WTC11 (cell line): ENCODE measurements around the gene COL6A5. TPM values are rescaled to one million over a fixed set of nuclear protein-coding genes. Genes with fewer than 3 reads are reported as not detected.

Experiments
- ATAC-seq: fragments of 200-7000 bp; cut with Tn5 transposase; 2 replicates; pipeline ENCODE4 v1.10.0; 2021; ENCODE audit warnings: mild to moderate bottlenecking, moderate library complexity
- CTCF ChIA-PET: fragments of 300-600 bp; sonication (Branson Sonifier 250); formaldehyde crosslinking; loops from one replicate; lab custom pipeline; 2021; ENCODE audit warnings: antibody characterized with exemption; lab: Charles Lee
- POLR2A ChIA-PET: fragments of 350-600 bp; sonication (Branson Sonifier 250); formaldehyde crosslinking; loops from one replicate; lab custom pipeline; 2021; ENCODE audit warnings: antibody characterized with exemption; lab: Charles Lee
- DNase-seq: peaks from one replicate; pipeline ENCODE4 v3.0.0; 2021; ENCODE audit warnings: low spot score
- H3K27ac Mint-ChIP-seq: 2 replicates; pipeline ENCODE4 v1.8.0; 2021; ENCODE audit warnings: mixed read lengths
- H3K27me3 Mint-ChIP-seq: 2 replicates; pipeline ENCODE4 v1.8.0; 2021; ENCODE audit warnings: low read depth, mild to moderate bottlenecking, moderate library complexity, mixed read lengths
- H3K36me3 Mint-ChIP-seq: 2 replicates; pipeline ENCODE4 v1.8.0; 2021; ENCODE audit warnings: mixed read lengths
- H3K4me1 Mint-ChIP-seq: 2 replicates; pipeline ENCODE4 v1.8.0; 2022; ENCODE audit warnings: mixed read lengths
- H3K4me3 Mint-ChIP-seq: 2 replicates; pipeline ENCODE4 v1.8.0; 2021; ENCODE audit warnings: mild to moderate bottlenecking, moderate library complexity, mixed read lengths
- H3K9me3 Mint-ChIP-seq: 2 replicates; pipeline ENCODE4 v1.8.0; 2021; ENCODE audit warnings: mixed read lengths
- ELF4 ChIP-seq: sonication (generic); formaldehyde crosslinking; IDR thresholded peaks from 2 replicates; pipeline ENCODE4 v1.8.1; 2022; ENCODE audit warnings: low read depth, mild to moderate bottlenecking, moderate library complexity, missing genetic modification reagents
- ESRRA ChIP-seq: sonication (generic); formaldehyde crosslinking; IDR thresholded peaks from 2 replicates; pipeline ENCODE4 v1.8.1; 2022; ENCODE audit warnings: mild to moderate bottlenecking, missing genetic modification reagents, borderline replicate concordance
- IRF2 ChIP-seq: sonication (generic); formaldehyde crosslinking; IDR thresholded peaks from 2 replicates; pipeline ENCODE4 v1.8.0; 2022; ENCODE audit warnings: low read depth, missing genetic modification reagents, borderline replicate concordance
- MXD4 ChIP-seq: fragments of 250-450 bp; sonication (Bioruptor Pico); IDR thresholded peaks from 2 replicates; pipeline ENCODE4 v1.8.0; 2021; ENCODE audit warnings: mild to moderate bottlenecking, moderate library complexity, borderline replicate concordance
- RELA ChIP-seq: sonication (generic); formaldehyde crosslinking; IDR thresholded peaks from 2 replicates; pipeline ENCODE4 v1.8.1; 2022; ENCODE audit warnings: missing genetic modification reagents, mild to moderate bottlenecking, borderline replicate concordance
- SP1 ChIP-seq: sonication (generic); formaldehyde crosslinking; conservative IDR thresholded peaks from 2 replicates; pipeline ENCODE4 v1.8.1; 2022; ENCODE audit warnings: missing genetic modification reagents
- TEAD1 ChIP-seq: sonication (generic); formaldehyde crosslinking; IDR thresholded peaks from 2 replicates; pipeline ENCODE4 v1.8.0; 2022; ENCODE audit warnings: mild to moderate bottlenecking, missing genetic modification reagents
- ZNF396 ChIP-seq: fragments of 250-450 bp; sonication (Bioruptor Pico); IDR thresholded peaks from 2 replicates; pipeline ENCODE4 v1.8.0; 2021; ENCODE audit warnings: mild to moderate bottlenecking, moderate library complexity, borderline replicate concordance
- total RNA-seq: library from RNA; stranded (reverse); gene quantifications from 3 replicates; pipeline ENCODE4 v1.2.3, GENCODE V29; 2021
- TF ChIP-seq, protein P1 (sequence below): sonication (generic); formaldehyde crosslinking; IDR thresholded peaks from 2 replicates; pipeline ENCODE4 v1.8.0; 2023; ENCODE audit warnings: missing genetic modification reagents, mild to moderate bottlenecking, borderline replicate concordance
- TF ChIP-seq, protein P2 (sequence below): sonication (generic); formaldehyde crosslinking; IDR thresholded peaks from 2 replicates; pipeline ENCODE4 v1.8.1; 2022; ENCODE audit warnings: missing genetic modification reagents, borderline replicate concordance
- TF ChIP-seq, protein P3 (sequence below): sonication (generic); formaldehyde crosslinking; IDR thresholded peaks from 2 replicates; pipeline ENCODE4 v1.8.0; 2022; ENCODE audit warnings: missing genetic modification reagents
- TF ChIP-seq, protein P4 (sequence below): sonication (generic); formaldehyde crosslinking; IDR thresholded peaks from 2 replicates; pipeline ENCODE4 v1.8.0; 2022; ENCODE audit warnings: mild to moderate bottlenecking, missing genetic modification reagents
- TF ChIP-seq, protein P5 (sequence below): fragments of 250-450 bp; sonication (Bioruptor Pico); IDR thresholded peaks from 2 replicates; pipeline ENCODE4 v1.9.0; 2021; ENCODE audit warnings: mild to moderate bottlenecking
- TF ChIP-seq, protein P6 (sequence below): sonication (generic); formaldehyde crosslinking; conservative IDR thresholded peaks from 2 replicates; pipeline ENCODE4 v1.8.1; 2023; ENCODE audit warnings: mild to moderate bottlenecking, low read depth, missing genetic modification reagents, moderate library complexity

Gene COL6A5
- total RNA-seq, 1 experiment from 2014 or later: not detected

DNA sequence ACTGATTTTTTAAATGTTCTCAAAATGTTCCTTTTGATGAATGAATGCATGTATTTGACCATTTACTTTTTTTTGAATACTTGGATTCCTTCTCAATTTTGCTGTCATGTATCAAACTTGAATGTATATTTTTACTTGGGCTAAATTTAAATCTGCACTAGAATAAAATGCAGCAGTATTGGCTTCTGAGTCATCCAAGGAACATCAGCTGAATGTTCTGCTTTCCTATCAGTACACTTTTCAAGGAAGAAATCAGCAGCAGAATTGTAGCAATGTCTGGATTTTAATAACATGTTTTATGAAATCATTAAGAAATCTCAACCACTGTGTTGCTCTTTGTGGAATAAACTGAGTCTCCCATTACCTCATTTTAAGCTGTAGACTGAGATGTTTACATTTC, 114.5 kb downstream of the COL6A5 start:
- no peak for DNase-seq
- Mint-ChIP-seq H3K27me3 (no peaks in the 10 kb centered on the region), H3K4me3 (no peak overlapping the region)
- no peak for TF ChIP-seq ZNF396
- no peak for TF ChIP-seq RELA (CRISPR knock-in tag)
- TF ChIP-seq ELF4: no peak
- TF ChIP-seq, protein P1, sequence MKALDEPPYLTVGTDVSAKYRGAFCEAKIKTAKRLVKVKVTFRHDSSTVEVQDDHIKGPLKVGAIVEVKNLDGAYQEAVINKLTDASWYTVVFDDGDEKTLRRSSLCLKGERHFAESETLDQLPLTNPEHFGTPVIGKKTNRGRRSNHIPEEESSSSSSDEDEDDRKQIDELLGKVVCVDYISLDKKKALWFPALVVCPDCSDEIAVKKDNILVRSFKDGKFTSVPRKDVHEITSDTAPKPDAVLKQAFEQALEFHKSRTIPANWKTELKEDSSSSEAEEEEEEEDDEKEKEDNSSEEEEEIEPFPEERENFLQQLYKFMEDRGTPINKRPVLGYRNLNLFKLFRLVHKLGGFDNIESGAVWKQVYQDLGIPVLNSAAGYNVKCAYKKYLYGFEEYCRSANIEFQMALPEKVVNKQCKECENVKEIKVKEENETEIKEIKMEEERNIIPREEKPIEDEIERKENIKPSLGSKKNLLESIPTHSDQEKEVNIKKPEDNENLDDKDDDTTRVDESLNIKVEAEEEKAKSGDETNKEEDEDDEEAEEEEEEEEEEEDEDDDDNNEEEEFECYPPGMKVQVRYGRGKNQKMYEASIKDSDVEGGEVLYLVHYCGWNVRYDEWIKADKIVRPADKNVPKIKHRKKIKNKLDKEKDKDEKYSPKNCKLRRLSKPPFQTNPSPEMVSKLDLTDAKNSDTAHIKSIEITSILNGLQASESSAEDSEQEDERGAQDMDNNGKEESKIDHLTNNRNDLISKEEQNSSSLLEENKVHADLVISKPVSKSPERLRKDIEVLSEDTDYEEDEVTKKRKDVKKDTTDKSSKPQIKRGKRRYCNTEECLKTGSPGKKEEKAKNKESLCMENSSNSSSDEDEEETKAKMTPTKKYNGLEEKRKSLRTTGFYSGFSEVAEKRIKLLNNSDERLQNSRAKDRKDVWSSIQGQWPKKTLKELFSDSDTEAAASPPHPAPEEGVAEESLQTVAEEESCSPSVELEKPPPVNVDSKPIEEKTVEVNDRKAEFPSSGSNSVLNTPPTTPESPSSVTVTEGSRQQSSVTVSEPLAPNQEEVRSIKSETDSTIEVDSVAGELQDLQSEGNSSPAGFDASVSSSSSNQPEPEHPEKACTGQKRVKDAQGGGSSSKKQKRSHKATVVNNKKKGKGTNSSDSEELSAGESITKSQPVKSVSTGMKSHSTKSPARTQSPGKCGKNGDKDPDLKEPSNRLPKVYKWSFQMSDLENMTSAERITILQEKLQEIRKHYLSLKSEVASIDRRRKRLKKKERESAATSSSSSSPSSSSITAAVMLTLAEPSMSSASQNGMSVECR: no peak
- TF ChIP-seq, protein P2, sequence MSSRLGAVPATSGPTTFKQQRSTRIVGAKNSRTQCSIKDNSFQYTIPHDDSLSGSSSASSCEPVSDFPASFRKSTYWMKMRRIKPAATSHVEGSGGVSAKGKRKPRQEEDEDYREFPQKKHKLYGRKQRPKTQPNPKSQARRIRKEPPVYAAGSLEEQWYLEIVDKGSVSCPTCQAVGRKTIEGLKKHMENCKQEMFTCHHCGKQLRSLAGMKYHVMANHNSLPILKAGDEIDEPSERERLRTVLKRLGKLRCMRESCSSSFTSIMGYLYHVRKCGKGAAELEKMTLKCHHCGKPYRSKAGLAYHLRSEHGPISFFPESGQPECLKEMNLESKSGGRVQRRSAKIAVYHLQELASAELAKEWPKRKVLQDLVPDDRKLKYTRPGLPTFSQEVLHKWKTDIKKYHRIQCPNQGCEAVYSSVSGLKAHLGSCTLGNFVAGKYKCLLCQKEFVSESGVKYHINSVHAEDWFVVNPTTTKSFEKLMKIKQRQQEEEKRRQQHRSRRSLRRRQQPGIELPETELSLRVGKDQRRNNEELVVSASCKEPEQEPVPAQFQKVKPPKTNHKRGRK (CRISPR knock-in tag): no peak
- TF ChIP-seq, protein P3, sequence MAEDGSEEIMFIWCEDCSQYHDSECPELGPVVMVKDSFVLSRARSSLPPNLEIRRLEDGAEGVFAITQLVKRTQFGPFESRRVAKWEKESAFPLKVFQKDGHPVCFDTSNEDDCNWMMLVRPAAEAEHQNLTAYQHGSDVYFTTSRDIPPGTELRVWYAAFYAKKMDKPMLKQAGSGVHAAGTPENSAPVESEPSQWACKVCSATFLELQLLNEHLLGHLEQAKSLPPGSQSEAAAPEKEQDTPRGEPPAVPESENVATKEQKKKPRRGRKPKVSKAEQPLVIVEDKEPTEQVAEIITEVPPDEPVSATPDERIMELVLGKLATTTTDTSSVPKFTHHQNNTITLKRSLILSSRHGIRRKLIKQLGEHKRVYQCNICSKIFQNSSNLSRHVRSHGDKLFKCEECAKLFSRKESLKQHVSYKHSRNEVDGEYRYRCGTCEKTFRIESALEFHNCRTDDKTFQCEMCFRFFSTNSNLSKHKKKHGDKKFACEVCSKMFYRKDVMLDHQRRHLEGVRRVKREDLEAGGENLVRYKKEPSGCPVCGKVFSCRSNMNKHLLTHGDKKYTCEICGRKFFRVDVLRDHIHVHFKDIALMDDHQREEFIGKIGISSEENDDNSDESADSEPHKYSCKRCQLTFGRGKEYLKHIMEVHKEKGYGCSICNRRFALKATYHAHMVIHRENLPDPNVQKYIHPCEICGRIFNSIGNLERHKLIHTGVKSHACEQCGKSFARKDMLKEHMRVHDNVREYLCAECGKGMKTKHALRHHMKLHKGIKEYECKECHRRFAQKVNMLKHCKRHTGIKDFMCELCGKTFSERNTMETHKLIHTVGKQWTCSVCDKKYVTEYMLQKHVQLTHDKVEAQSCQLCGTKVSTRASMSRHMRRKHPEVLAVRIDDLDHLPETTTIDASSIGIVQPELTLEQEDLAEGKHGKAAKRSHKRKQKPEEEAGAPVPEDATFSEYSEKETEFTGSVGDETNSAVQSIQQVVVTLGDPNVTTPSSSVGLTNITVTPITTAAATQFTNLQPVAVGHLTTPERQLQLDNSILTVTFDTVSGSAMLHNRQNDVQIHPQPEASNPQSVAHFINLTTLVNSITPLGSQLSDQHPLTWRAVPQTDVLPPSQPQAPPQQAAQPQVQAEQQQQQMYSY (CRISPR knock-in tag): no peak
- TF ChIP-seq TEAD1: no peak
- TF ChIP-seq, protein P4, sequence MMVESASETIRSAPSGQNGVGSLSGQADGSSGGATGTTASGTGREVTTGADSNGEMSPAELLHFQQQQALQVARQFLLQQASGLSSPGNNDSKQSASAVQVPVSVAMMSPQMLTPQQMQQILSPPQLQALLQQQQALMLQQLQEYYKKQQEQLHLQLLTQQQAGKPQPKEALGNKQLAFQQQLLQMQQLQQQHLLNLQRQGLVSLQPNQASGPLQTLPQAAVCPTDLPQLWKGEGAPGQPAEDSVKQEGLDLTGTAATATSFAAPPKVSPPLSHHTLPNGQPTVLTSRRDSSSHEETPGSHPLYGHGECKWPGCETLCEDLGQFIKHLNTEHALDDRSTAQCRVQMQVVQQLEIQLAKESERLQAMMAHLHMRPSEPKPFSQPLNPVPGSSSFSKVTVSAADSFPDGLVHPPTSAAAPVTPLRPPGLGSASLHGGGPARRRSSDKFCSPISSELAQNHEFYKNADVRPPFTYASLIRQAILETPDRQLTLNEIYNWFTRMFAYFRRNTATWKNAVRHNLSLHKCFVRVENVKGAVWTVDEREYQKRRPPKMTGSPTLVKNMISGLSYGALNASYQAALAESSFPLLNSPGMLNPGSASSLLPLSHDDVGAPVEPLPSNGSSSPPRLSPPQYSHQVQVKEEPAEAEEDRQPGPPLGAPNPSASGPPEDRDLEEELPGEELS (CRISPR knock-in tag): no peak
- TF ChIP-seq, protein P5, sequence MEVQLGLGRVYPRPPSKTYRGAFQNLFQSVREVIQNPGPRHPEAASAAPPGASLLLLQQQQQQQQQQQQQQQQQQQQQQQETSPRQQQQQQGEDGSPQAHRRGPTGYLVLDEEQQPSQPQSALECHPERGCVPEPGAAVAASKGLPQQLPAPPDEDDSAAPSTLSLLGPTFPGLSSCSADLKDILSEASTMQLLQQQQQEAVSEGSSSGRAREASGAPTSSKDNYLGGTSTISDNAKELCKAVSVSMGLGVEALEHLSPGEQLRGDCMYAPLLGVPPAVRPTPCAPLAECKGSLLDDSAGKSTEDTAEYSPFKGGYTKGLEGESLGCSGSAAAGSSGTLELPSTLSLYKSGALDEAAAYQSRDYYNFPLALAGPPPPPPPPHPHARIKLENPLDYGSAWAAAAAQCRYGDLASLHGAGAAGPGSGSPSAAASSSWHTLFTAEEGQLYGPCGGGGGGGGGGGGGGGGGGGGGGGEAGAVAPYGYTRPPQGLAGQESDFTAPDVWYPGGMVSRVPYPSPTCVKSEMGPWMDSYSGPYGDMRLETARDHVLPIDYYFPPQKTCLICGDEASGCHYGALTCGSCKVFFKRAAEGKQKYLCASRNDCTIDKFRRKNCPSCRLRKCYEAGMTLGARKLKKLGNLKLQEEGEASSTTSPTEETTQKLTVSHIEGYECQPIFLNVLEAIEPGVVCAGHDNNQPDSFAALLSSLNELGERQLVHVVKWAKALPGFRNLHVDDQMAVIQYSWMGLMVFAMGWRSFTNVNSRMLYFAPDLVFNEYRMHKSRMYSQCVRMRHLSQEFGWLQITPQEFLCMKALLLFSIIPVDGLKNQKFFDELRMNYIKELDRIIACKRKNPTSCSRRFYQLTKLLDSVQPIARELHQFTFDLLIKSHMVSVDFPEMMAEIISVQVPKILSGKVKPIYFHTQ (CRISPR knock-in tag): no peak
- TF ChIP-seq IRF2 (CRISPR knock-in tag): no peak
- TF ChIP-seq, protein P6, sequence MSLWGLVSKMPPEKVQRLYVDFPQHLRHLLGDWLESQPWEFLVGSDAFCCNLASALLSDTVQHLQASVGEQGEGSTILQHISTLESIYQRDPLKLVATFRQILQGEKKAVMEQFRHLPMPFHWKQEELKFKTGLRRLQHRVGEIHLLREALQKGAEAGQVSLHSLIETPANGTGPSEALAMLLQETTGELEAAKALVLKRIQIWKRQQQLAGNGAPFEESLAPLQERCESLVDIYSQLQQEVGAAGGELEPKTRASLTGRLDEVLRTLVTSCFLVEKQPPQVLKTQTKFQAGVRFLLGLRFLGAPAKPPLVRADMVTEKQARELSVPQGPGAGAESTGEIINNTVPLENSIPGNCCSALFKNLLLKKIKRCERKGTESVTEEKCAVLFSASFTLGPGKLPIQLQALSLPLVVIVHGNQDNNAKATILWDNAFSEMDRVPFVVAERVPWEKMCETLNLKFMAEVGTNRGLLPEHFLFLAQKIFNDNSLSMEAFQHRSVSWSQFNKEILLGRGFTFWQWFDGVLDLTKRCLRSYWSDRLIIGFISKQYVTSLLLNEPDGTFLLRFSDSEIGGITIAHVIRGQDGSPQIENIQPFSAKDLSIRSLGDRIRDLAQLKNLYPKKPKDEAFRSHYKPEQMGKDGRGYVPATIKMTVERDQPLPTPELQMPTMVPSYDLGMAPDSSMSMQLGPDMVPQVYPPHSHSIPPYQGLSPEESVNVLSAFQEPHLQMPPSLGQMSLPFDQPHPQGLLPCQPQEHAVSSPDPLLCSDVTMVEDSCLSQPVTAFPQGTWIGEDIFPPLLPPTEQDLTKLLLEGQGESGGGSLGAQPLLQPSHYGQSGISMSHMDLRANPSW: no peak
- no peak for TF ChIP-seq ESRRA (CRISPR knock-in tag)
- no peak for TF ChIP-seq SP1 (CRISPR knock-in tag)
- no peak for TF ChIP-seq MXD4 (CRISPR knock-in tag)
- TF ChIP-seq, all 79 proteins: peak for 0
- CTCF ChIA-PET: no interaction called here
- ATAC-seq: no peak
- H3K4me1 Mint-ChIP-seq: no peaks in the 10 kb centered on the region
- H3K36me3 Mint-ChIP-seq: no peaks in the 10 kb centered on the region
- no peak overlapping the region for H3K27ac Mint-ChIP-seq
- H3K9me3 Mint-ChIP-seq: no peaks in the 10 kb centered on the region
- POLR2A ChIA-PET: no interaction called here
